ENCODE results near the gene CPA5. TPM values are rescaled to one million over a fixed set of nuclear protein-coding genes. Genes with fewer than 3 reads are reported as not detected.

CPA5 gene
- total RNA-seq, 6 donors from 2014 or later = not detected

GRCh38 chr7:130395421-130395820 is 50.8 kb downstream of the CPA5 start:
- Histone ChIP-seq H3K9me3 (no peaks in the 10 kb centered on the region), H3K4me3 (no peak overlapping the region), H3K36me3 (no peaks in the 10 kb centered on the region), H3K4me1 (peaks cover 0 to 13% (median 0%) of the 10 kb centered on the region in 4 donors), H3K27ac (no peak overlapping the region), H3K27me3 (no peaks in the 10 kb centered on the region)
- no peak for TF ChIP-seq POLR2AphosphoS5 (IDR thresholded peaks at IDR 0.05)
- TF ChIP-seq EP300 (IDR thresholded peaks at IDR 0.05) = no peak
- TF ChIP-seq, protein P1, sequence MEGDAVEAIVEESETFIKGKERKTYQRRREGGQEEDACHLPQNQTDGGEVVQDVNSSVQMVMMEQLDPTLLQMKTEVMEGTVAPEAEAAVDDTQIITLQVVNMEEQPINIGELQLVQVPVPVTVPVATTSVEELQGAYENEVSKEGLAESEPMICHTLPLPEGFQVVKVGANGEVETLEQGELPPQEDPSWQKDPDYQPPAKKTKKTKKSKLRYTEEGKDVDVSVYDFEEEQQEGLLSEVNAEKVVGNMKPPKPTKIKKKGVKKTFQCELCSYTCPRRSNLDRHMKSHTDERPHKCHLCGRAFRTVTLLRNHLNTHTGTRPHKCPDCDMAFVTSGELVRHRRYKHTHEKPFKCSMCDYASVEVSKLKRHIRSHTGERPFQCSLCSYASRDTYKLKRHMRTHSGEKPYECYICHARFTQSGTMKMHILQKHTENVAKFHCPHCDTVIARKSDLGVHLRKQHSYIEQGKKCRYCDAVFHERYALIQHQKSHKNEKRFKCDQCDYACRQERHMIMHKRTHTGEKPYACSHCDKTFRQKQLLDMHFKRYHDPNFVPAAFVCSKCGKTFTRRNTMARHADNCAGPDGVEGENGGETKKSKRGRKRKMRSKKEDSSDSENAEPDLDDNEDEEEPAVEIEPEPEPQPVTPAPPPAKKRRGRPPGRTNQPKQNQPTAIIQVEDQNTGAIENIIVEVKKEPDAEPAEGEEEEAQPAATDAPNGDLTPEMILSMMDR (IDR thresholded peaks at IDR 0.05) = no peak
- TF ChIP-seq POLR2A (IDR thresholded peaks at IDR 0.05) = no peak
- ATAC-seq (ENCODE audit: low FRiP score in 2 of 2) (no peak), DNase-seq (no peak)
- WGBS, 2 donors = 76 to 82% methylated on average over 5 of the region's 5 CpGs

DNA sequence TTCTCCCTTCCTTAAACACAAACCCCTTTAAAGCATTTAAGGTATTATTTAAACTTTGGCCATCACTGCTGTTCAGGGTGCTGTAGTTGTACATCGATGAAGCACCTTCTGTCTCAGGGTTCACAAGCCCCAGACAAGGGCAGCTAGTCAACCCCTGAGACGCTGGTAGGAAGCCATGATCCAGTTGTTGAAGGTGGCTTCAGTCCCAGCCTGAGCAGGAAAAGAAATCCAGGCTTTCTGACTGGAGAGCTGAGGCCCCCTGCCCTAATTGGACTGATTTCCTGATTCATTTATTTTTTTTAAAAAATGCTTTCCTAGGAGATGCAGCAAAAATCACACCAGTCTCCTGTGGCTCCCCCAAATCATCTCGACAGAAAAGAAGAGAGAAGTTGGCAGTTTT is 51.5 kb downstream of the CPA5 start:
- Histone ChIP-seq H3K36me3 (no peaks in the 10 kb centered on the region), H3K9me3 (no peaks in the 10 kb centered on the region), H3K27ac (no peak overlapping the region), H3K27me3 (no peaks in the 10 kb centered on the region), H3K4me3 (no peak overlapping the region), H3K4me1 (peaks cover 0 to 13% (median 0%) of the 10 kb centered on the region in 4 donors)
- WGBS, 2 donors = 61 to 71% methylated on average over 3 of the region's 3 CpGs
- DNase-seq (no peak), ATAC-seq (ENCODE audit: low FRiP score in 2 of 2) (no peak)
- TF ChIP-seq EP300 (IDR thresholded peaks at IDR 0.05) = no peak
- no peak for TF ChIP-seq POLR2AphosphoS5 (IDR thresholded peaks at IDR 0.05)
- TF ChIP-seq POLR2A (IDR thresholded peaks at IDR 0.05) = no peak
- TF ChIP-seq, protein P1 (IDR thresholded peaks at IDR 0.05) = no peak

DNA sequence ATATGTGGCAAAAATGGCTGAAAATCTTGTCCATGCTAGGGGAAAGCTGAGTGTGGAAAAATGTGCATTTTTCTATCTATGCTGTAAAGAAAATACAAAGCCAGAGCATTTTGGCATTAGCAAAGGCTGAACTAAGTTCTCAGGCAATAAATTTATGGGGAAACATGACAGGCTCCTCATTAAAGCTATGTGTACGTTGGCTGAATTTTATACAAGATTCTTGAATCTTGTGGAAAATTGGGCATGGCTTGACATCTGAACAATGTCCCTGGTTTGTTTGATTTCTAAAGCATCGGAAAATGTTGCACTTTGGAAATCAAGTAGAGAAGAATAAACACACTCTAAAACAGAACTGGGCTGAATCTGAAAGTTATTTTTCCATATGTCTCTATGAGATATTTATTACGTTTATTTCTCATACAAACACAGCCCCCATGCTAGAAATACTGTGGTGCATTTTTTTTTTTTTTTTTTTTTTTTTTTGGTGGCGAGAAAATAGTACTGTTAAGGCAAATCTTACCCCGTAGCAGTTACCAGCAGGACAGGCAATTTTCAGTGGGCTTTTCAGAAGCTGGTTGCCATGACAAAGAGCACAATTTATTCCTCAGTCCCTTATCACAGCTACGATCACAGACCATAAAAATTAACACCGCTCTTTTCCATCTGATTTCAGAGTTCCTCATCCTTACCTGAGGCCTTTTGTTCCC is 52.6 kb downstream of the CPA5 start:
- ATAC-seq (ENCODE audit: low FRiP score in 2 of 2) (no peak), DNase-seq (no peak)
- 78 to 82% methylated on average over 7 of the region's 7 CpGs for WGBS, 2 donors
- Histone ChIP-seq H3K27ac (no peak overlapping the region), H3K4me3 (no peak overlapping the region), H3K27me3 (no peaks in the 10 kb centered on the region), H3K36me3 (no peaks in the 10 kb centered on the region), H3K4me1 (peaks cover 0 to 13% (median 0%) of the 10 kb centered on the region in 4 donors), H3K9me3 (no peaks in the 10 kb centered on the region)
- no peak for TF ChIP-seq POLR2A (IDR thresholded peaks at IDR 0.05)
- TF ChIP-seq, protein P1 (IDR thresholded peaks at IDR 0.05) = no peak
- TF ChIP-seq POLR2AphosphoS5 (IDR thresholded peaks at IDR 0.05) = no peak
- TF ChIP-seq EP300 (IDR thresholded peaks at IDR 0.05) = no peak

GRCh38 chr7:130397758-130398073 is 53.1 kb downstream of the CPA5 start:
- WGBS, 2 donors = 59 to 75% methylated on average over 3 of the region's 3 CpGs
- Histone ChIP-seq H3K9me3 (no peaks in the 10 kb centered on the region), H3K4me1 (peaks cover 0 to 13% (median 0%) of the 10 kb centered on the region in 4 donors), H3K36me3 (peaks cover 0 to 4% (median under 1%) of the 10 kb centered on the region in 4 donors), H3K27ac (no peak overlapping the region), H3K4me3 (no peak overlapping the region), H3K27me3 (no peaks in the 10 kb centered on the region)
- TF ChIP-seq, protein P1 (IDR thresholded peaks at IDR 0.05) = no peak
- TF ChIP-seq POLR2A (IDR thresholded peaks at IDR 0.05) = no peak
- TF ChIP-seq EP300 (IDR thresholded peaks at IDR 0.05) = no peak
- no peak for TF ChIP-seq POLR2AphosphoS5 (IDR thresholded peaks at IDR 0.05)
- no peak for DNase-seq
- ATAC-seq (ENCODE audit: low FRiP score in 2 of 2) = no peak

Measured in upper lobe of left lung (tissue), 6 donors.